Activated T-cell treated with anti-CD3 and anti-CD28 coated beads, Interleukin-2, amount 50 U/mL, for 48 hours (primary cell): ENCODE results near the gene SMARCD2.
"Not testable (repeated sequence)": the region's sequence is repeated elsewhere in the genome, so short reads cannot be mapped to it uniquely, and the experiment has no call there.

Experiments
- DNase-seq, 2 experiments: peaks; one replicate each; pipeline ENCODE4 v3.0.0-alpha.2; 2020

SMARCD2 gene

DNA sequence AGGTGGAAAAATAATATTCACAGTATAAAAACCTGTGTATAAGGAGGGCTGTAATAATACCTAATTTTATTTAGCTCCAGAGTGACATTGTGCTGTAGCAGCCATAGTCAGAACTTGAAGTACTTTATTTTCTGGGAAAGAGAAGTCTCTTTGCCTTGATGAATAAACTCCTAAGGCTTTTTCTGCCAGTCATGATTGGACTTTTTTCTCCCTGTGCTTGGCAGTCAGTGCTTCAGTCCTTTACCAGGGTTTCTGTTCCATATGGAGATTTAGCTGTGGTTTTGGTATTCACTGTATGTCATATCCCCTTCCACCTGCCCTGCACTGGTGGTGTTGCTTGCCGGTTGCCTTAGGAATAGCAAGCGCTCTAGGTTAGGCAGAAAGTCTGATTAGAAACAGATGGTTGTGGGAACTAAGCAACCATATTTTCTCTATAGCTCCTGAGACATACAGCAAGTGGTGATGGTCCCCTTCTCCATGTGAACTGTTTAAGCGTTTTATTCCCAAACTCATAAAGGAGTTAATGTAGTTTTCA is 43.8 kb downstream of the SMARCD2 start:
- no peak for DNase-seq

DNA sequence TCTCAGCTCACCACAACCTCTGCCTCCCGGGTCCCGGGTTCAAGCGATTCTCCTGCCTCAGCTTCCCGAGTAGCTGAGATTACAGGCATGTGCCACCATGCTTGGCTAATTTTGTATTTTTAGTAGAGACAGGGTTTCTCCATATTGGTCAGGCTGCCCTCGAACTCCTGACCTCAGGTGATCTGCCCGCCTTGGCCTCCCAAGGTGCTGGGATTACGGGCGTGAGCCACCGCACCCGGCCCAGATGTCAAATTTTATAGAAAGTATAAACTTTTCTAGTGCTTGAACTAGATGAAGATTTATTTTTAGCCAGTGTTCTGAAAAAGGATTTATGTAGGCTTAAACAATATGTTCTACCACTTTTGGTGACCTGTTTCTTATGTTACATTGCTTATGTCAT is 46.1 kb downstream of the SMARCD2 start:
- DNase-seq: not testable (repeated sequence)

DNA sequence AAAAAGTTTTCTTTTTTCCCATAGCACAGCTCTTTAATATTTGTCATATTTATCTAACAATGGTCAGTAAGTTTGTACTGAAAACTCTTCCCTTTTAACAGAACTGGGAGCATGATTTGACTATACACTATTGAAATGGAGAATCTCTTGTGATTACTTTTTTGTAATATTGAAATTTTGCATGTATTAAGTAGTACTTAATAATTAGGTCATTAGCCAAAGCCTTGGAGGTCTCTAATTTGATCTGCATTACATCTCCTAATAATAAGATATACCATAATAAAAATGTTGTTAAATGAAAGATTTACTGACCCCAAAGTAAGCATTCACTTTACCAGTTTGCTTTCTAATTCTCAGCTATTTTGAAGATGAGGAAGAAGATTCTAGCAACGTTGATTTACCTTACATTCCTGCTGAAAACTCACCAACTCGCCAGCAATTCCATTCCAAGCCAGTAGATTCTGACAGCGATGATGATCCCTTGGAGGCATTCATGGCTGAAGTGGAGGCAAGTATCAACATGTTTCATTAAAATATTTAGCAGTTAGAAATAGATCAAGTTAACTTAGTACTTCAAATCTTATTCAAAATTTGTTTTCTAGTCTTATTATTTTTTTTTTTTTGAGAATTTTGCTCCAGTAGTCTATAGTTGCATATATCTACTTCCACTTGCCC is 50.3 kb downstream of the SMARCD2 start:
- no peak for DNase-seq

DNA sequence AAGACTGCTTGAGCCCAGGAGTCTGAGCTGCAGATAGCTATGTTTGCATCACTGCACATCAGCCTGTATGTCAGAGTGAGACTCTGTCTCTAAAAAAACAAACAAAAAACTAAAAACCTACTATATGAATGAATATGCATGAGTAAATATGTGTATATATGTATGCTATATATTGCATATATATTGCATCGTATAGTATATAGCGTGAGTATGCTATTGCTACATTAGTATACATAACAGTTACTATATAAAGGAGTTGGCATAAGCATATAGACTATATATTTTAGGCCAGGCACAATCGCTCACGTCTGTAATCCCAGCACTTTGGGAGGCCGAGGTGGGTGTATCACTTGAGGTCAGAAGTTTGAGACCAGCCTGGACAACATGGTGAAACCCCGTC is 52.4 kb downstream of the SMARCD2 start:
- DNase-seq: no peak

DNA sequence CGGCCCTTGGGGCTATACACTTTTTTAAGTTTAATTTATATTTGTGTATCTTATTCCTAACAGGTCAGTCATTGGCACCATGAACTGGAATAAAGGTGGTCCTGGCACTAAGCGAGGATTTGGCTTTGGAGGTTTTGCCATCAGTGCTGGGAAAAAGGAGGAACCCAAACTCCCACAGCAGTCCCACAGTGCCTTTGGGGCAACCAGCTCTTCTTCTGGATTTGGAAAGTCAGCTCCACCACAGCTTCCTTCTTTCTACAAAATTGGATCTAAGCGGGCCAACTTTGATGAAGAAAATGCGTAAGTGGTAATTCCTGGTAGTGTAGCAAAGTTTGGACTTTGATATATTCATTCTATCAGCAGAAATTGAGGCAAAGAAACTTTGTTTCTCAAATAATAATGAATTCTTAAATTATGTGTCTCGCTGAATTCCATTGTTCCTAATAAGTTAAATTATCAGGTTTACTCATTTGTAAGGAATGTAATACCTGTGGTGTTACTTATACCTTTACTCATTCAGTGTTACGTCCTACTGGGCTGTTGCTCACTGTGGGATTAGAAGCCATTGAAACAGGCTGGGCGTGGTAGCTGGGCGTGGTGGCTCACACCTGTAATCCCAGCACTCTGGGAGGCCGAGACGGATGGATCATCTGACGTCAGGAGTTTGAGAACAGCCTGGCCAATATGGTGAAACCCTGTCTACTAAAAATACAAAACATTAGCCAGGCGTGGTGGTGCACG is 55.3 kb downstream of the SMARCD2 start:
- no peak for DNase-seq

DNA sequence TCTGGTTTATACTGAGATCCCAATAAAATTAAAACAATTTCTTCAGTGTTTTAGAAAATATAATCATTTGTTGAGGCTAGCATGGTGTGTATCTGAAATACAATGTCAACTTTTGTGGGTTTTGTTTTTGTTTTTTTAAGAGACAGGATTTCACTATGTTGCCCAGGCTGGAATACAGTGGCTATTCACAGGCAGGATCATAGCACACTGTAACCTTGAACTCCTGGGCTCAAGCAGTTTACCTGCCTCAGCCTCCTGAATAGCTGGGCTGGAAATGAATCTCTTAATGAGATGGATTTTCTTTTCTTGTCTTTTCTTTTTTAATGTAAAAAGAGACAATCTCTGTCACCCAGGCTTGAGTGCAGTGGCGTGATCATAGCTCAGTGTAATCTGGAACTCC is 56.4 kb downstream of the SMARCD2 start:
- DNase-seq: no peak

DNA sequence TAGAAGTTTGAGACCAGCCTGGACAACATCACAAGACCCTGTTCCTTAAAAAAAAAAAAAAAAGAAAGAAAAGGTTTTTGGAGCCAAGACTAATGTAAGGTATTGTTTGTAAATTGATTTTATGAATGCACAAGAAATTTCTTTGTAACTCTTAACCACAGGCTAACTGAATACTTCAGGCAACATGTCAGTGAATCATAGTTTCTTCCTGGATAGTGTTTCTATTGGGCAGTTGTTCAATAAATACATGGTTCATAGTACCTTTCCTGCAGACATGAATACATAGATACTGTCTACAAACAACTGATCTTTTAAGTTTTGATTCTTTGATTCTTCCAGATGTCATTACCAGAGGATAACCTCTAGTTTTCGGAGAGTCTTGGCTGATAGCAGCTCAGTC is 56.9 kb downstream of the SMARCD2 start:
- no peak for DNase-seq

DNA sequence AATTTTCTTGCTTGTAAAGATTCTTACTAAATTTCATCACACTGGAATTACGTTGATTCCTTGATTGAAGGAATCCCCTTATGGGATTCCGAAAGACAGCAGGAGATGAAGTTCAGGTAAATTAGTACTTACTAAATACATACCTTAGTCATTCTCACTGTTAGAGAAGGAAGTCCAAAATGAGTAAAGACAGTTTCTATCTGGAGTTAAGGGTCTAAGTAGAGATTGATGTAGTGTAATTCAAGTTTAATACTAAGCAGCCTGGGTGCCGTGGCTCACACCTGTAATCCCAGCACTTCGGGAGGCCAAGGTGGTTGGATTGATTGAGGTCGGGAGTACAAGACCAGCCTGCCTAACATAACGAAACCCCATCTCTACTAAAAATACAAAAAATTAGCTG is 59.0 kb downstream of the SMARCD2 start:
- DNase-seq: no peak
